Right lobe of liver (tissue), 6 donors: ENCODE measurements around the gene HLF. TPM values are rescaled to one million over a fixed set of nuclear protein-coding genes. Genes with fewer than 3 reads are reported as not detected.

Source experiments
- ATAC-seq, 4 donors: fragments of 200-7000 bp; cut with Tn5 transposase; one replicate each; pipeline ENCODE4 v1.9.1; 2020; ENCODE audit warnings: mild to moderate bottlenecking in 4 of 4, moderate library complexity in 4 of 4
- DNase-seq, 3 donors: peaks; one replicate each; pipeline ENCODE4 v3.0.0-alpha.2; 2020
- H3K27ac ChIP-seq, 3 donors: fragments of 200-600 bp; one replicate each; pipeline ENCODE4 v1.8.0; 2022
- H3K27me3 ChIP-seq, 2 donors: fragments of 200-600 bp; one replicate each; pipeline ENCODE4 v1.8.0; 2022
- H3K36me3 ChIP-seq, 4 donors: fragments of 200-600 bp; sonication (generic) in 1 of 4; one replicate each; pipeline versions ENCODE4 v1.5.1 to v1.8.0; 2017 to 2022; ENCODE audit warnings: control low read depth in 1 of 4
- H3K4me1 ChIP-seq, 4 donors: fragments of 200-600 bp; sonication (generic) in 1 of 4; one replicate each; pipeline versions ENCODE4 v1.5.1 to v1.8.0; 2017 to 2022; ENCODE audit warnings: control low read depth in 1 of 4
- H3K4me3 ChIP-seq, 3 donors: fragments of 200-600 bp; one replicate each; pipeline ENCODE4 v1.8.0; 2022
- H3K9me3 ChIP-seq, 4 donors: fragments of 200-600 bp; sonication (generic) in 1 of 4; one replicate each; pipeline versions ENCODE4 v1.5.1 to v1.8.0; 2017 to 2022; ENCODE audit warnings: control low read depth in 1 of 4
- CTCF ChIP-seq, 4 donors: fragments of 200-600 bp in 3 of 4; fragments of 450-650 bp in 1 of 4; IDR thresholded peaks; one replicate each; pipeline versions ENCODE4 v1.5.1 to v1.8.0; 2016 to 2022; ENCODE audit warnings: antibody characterized with exemption in 4 of 4, mild to moderate bottlenecking in 2 of 4
- POLR2A ChIP-seq: fragments of 450-650 bp; IDR thresholded peaks from one replicate; pipeline ENCODE4 v1.6.1; 2017; ENCODE audit warnings: antibody characterized with exemption, mild to moderate bottlenecking
- WGBS: methylation state at CpG from one replicate; pipeline ENCODE4 v1.1.6; 2018; ENCODE audit warnings: low coverage, low lambda C conversion rate; ENCODE audit not compliant: insufficient coverage; ENCODE audit errors: missing lambda C conversion rate; 5-methylcytosine and 5-hydroxymethylcytosine counted together
- intact Hi-C, 2 donors: fragments of 100-400 bp; cut with DNase I; formaldehyde crosslinking; loops; one replicate each; pipeline versions ENCODE4 v1.11.2 to v1.14.1; 2022
- total RNA-seq, 6 experiments: library from RNA; depleted of rRNA in 2 of 6; stranded (reverse); fragments of >200 nt in 2 of 6; fragmentation: NEBNext Ultra II Directional in 3 of 6; extraction: Animal tissue kit (Norgen Biotek cat#: 25700) in 3 of 6; gene quantifications; one replicate each; pipeline versions ENCODE4 v1.1.0 to v1.2.4, GENCODE V29; 2016 to 2023
- donor health status: DM: no; HTN: yes; CAD: no.
- donor health status: DM: no; HTN: no; CAD: no.
- donor health status: DM: no; HTN: no; CAD: no.
- donor health status: DM: no; HTN: yes; CAD: no.
- donor health status: DM: no; HTN: yes; CAD: no.

HLF gene
- total RNA-seq, 6 experiments from 2014 or later, result 16.4 to 96.9 (median 42.6) TPM

DNA sequence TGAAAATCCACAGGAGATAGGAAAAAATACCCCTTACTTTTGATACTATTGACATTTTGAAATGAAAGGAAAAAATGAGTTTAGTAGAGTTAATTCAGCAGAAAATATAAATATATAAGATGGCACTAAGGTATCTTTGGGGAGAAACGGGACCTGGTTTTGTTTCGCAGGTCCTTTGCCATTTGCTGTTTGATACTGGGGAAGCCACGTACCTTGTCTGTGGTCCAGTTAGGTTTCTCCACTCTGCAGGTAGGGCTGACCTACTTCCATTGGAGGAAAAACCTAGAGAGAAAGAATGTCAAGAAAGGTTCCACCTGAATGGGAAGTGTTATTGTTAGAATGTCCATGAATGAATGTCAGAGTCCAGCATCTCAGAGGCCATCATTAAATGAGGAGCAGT is 48.1 kb downstream of the HLF start:
- no peak overlapping the region for H3K27ac ChIP-seq
- H3K27me3 ChIP-seq, result no peaks in the 10 kb centered on the region
- H3K4me1 ChIP-seq, result peaks cover 0 to 4% (median 0%) of the 10 kb centered on the region in 4 donors
- H3K4me3 ChIP-seq, result no peak overlapping the region
- intact Hi-C loops, result no loop called here
- peaks cover 0 to 44% (median 17%) of the 10 kb centered on the region in 4 donors for H3K36me3 ChIP-seq
- TF ChIP-seq POLR2A, result no peak
- no peak for TF ChIP-seq CTCF (IDR thresholded peaks at IDR 0.05)
- DNase-seq (no peak), ATAC-seq (no peak)
- no peaks in the 10 kb centered on the region for H3K9me3 ChIP-seq
- WGBS, result 100% methylated on average over 3 of the region's 3 CpGs

- no peaks in the 10 kb centered on the region for H3K9me3 ChIP-seq
- ATAC-seq (no peak), DNase-seq (no peak)
- H3K36me3 ChIP-seq, result peaks cover 0 to 58% (median 22%) of the 10 kb centered on the region in 4 donors
- 69% methylated on average over 8 of the region's 8 CpGs for WGBS
- peaks cover 0 to 4% (median 0%) of the 10 kb centered on the region in 4 donors for H3K4me1 ChIP-seq
- no peak overlapping the region for H3K4me3 ChIP-seq
- TF ChIP-seq CTCF (IDR thresholded peaks at IDR 0.05) (no peak), POLR2A (no peak)
- H3K27ac ChIP-seq, result no peak overlapping the region
- H3K27me3 ChIP-seq, result no peaks in the 10 kb centered on the region
- intact Hi-C loops, result no loop called here
These were observed 49.5 kb downstream of the HLF start for GRCh38 chr17:55314061-55314783.

GRCh38 chr17:55314784-55315491 is 50.2 kb downstream of the HLF start:
- TF ChIP-seq POLR2A (no peak), CTCF (IDR thresholded peaks at IDR 0.05) (no peak)
- Histone ChIP-seq H3K4me1 (peaks cover 0 to 4% (median 0%) of the 10 kb centered on the region in 4 donors), H3K36me3 (peaks cover 0 to 64% (median 23%) of the 10 kb centered on the region in 4 donors), H3K9me3 (no peaks in the 10 kb centered on the region), H3K27me3 (no peaks in the 10 kb centered on the region), H3K27ac (no peak overlapping the region), H3K4me3 (no peak overlapping the region)
- no peak for ATAC-seq
- intact Hi-C loops, result no loop called here
- WGBS, result 82% methylated on average over 8 of the region's 8 CpGs
- no peak for DNase-seq

DNA sequence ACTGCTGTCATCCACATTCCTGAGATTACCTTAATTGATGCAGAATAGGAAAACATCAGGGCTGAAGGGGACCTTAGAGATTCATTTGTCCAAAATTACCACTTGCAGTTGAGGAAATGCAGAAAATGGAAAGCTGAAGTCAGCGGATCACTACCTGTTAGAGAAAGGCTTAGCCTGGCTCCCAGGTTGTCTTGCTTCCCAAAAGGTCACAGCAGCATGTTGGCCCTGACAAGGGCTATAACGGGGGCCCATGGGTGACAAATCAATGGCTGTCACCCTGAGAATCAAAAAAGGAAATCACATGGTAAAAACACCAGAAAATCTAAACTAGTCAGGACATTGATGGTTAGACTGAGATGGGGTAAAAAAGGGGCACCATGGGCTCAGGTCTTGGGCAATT is 51.7 kb downstream of the HLF start:
- DNase-seq (no peak), ATAC-seq (no peak)
- intact Hi-C loops, result no loop called here
- Histone ChIP-seq H3K27ac (no peak overlapping the region), H3K9me3 (no peaks in the 10 kb centered on the region), H3K36me3 (peaks cover 0 to 79% (median 32%) of the 10 kb centered on the region in 4 donors), H3K4me1 (no peaks in the 10 kb centered on the region), H3K27me3 (no peaks in the 10 kb centered on the region), H3K4me3 (no peak overlapping the region)
- TF ChIP-seq POLR2A (no peak), CTCF (IDR thresholded peaks at IDR 0.05) (no peak)
- 71% methylated on average over 2 of the region's 2 CpGs for WGBS
